B cell (primary cell): ENCODE measurements around the gene BMAL1.

Source experiments
- CTCF ChIP-seq: fragments of 200-600 bp; IDR thresholded peaks from one replicate; pipeline ENCODE4 v1.8.0; 2022; ENCODE audit warnings: antibody characterized with exemption, mild to moderate bottlenecking
- EZH2 ChIP-seq: IDR thresholded peaks from 2 replicates; pipeline ENCODE4 v1.6.1; 2012; ENCODE audit warnings: borderline replicate concordance, low read depth, mild to moderate bottlenecking, moderate library complexity, low read length; ENCODE audit not compliant: insufficient read depth, poor library complexity, severe bottlenecking

DNA sequence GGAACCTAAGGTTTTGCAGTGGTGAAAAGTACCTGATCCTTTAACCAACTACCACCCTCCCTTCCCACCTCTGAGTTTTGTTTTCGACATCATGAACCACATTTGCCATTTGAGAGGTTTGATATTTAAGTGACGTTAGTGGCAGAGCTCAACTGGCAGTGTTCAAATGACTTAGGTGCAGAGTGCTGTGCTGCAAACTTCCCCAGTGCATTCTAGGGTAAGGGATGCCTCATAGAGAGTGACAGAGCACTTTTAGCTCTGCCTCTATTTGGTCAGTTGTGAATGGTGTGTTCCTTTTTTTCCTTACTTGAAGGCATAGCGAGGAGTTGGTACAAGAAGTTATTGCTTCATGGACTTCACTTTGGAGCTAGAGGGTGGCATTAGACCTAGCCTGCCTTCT lies 9.4 kb downstream of the BMAL1 start:
- TF ChIP-seq CTCF (no peak), EZH2 (no peak)
